Uterus (tissue), 2 donors: ENCODE data around the gene CACNA2D2.

Experiments used
- POLR2A ChIP-seq, 2 donors: fragments of 450-650 bp; IDR thresholded peaks; one replicate each; pipeline ENCODE4 v1.6.1; 2016; ENCODE audit warnings: antibody characterized with exemption in 2 of 2, mild to moderate bottlenecking in 1 of 2, moderate library complexity in 1 of 2
- TF ChIP-seq, protein P1 (sequence below), 4 experiments: fragments of 200-600 bp in 2 of 4; fragments of 450-650 bp in 2 of 4; sonication (generic) in 2 of 4; IDR thresholded peaks; one replicate each; pipeline ENCODE4 v1.5.1; 2016 to 2019; ENCODE audit warnings: antibody characterized with exemption in 4 of 4, mild to moderate bottlenecking in 2 of 4, moderate library complexity in 1 of 4

DNA sequence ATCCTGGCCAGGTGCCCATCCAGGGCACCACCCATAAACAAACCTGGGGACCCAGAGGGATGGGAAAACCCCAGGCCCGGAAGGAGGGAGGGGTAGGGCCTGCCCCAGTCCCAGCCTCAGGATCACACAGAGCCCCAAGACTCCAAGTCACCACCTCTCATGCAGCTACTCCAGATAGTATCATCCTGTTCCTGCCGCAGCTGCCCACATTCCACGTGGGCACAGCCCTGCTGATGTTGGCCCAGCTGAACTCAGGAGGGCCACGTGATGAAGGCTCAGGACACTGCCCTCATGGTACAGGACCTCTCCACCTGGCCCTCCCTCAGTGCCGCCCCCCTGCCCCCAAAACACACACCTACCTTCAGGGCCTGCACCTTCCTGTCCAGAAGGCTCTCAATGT, 69.5 kb downstream of the CACNA2D2 start:
- TF ChIP-seq, protein P1, sequence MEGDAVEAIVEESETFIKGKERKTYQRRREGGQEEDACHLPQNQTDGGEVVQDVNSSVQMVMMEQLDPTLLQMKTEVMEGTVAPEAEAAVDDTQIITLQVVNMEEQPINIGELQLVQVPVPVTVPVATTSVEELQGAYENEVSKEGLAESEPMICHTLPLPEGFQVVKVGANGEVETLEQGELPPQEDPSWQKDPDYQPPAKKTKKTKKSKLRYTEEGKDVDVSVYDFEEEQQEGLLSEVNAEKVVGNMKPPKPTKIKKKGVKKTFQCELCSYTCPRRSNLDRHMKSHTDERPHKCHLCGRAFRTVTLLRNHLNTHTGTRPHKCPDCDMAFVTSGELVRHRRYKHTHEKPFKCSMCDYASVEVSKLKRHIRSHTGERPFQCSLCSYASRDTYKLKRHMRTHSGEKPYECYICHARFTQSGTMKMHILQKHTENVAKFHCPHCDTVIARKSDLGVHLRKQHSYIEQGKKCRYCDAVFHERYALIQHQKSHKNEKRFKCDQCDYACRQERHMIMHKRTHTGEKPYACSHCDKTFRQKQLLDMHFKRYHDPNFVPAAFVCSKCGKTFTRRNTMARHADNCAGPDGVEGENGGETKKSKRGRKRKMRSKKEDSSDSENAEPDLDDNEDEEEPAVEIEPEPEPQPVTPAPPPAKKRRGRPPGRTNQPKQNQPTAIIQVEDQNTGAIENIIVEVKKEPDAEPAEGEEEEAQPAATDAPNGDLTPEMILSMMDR (IDR thresholded peaks at IDR 0.05), result no peak
- TF ChIP-seq POLR2A (IDR thresholded peaks at IDR 0.05), result no peak
